GM19395 (cell line): ENCODE measurements around the gene ECI1.
"Not testable (repeated sequence)": the region's sequence is repeated elsewhere in the genome, so short reads cannot be mapped to it uniquely, and the experiment has no call there.

Experiments
- ATAC-seq: cut with Tn5 transposase; IDR thresholded peaks from one replicate; pipeline ENCODE4 v1.9.1; 2021; ENCODE audit warnings: mild to moderate bottlenecking, moderate library complexity; ENCODE audit not compliant: unreplicated experiment

Gene ECI1

DNA sequence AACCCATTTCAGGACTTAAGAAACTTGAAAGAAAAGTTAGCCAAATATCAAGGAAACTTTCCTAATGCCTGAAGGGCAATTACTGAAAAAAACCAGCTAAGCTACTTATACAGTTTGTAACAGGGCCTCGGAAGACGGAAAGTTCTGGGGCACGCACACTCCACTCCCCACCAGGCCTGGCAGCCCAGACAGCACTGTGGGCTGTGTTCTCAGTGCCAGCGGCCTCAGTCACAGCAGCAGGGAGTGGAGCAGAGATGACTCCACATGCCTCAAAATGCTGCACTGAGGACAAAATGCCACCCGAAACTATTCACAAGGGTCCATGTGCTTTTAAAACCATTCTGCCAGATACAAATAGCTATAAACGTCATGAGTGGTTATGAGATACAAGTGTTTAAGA lies 6.3 kb upstream of the ECI1 start:
- no peak for ATAC-seq

DNA sequence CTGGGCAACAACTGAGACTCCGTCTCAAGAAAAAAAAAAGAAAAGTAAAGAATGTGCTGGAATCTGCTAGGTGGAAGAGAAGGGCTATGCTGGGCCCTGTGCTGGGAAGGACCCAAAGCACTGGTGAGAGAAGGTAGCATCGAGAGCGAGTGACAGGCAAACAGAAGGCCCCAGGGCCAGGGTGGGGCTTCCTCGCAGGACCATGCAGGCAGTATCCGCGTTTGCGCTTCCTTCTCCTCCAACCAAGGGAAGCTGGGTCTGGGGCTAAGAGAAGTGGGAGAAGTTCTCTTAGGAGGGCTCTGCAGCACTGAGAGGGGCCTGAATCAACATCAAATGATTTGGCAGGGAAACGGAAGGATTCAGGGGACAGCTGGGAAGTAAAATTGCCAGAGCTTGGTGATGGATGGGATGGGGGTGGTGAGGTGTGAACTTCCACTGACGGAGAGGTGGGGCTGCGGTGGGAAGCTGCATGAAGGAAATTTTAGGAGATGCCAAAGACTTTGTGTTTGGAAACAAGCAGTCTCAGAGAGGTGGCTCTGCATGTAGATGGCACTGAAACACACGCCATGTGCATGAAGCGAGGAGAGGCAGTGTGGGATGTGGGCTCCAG lies 5.2 kb upstream of the ECI1 start:
- no peak for ATAC-seq

DNA sequence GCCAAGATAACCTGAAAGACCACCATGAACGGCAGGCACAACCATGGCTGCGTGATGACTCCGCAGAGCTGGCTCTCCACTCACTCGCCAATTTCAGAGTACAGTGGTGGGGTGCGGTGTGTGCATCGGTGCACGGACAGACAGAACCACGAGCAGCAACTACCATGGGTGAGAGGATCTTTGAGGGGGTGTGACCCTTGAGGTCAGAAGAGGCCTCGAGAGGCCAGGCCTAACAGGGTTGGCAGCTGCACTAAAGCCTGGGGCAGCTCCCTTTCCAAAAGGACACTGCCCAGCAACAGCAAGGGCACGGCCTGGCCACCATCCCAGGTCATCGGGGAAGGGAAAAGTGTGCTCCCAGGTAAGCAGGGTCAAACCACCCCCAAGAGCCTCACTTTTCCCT lies 1.9 kb upstream of the ECI1 start:
- ATAC-seq: no peak

DNA sequence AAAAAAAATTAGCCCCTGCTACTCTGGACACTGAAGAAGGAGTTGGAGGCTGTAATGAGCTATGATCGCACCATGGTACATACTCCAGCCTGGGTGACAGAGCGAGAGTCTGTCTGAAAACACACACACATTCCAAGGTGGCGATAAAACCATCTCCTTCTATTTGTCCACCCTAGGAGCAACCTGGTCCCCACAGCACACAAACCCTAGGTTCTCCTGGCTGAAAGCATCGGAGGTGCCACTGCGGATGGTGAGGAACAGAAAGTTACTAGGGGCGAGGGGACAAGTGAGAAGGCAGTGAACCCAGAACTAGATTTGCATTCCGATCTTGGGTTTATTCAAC lies 1.4 kb upstream of the ECI1 start:
- no peak for ATAC-seq

DNA sequence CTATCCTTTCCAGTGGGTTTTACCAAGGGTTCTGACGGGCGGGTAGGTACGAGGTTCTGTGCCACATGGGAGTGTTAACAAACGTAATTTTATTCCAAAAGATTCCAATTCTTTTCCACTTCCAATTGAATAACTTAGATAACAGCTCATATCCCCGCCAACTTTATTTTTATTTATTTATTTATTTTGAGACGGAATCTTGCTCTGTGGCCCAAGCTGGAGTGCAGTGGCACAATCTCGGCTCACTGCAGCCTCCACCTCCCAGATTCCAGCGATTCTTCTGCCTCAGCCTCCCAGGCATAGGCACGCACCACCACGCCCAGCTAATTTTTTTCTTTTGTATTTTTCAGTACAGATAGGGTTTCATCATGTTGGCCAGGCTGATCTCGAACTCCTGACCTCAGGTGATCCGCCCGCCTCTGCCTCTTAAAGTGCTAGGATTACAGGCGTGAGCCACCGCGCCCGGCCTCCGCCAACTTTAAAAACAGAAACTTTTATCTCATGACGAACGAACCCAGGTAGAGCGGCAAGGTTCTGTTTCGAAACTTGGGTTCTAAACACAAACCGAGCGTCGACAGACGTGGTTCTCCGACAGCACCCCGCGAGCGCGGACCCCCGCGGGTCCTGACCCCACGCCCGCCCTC lies 613 bp downstream of the ECI1 start:
- peak; percentile 19 for ATAC-seq

DNA sequence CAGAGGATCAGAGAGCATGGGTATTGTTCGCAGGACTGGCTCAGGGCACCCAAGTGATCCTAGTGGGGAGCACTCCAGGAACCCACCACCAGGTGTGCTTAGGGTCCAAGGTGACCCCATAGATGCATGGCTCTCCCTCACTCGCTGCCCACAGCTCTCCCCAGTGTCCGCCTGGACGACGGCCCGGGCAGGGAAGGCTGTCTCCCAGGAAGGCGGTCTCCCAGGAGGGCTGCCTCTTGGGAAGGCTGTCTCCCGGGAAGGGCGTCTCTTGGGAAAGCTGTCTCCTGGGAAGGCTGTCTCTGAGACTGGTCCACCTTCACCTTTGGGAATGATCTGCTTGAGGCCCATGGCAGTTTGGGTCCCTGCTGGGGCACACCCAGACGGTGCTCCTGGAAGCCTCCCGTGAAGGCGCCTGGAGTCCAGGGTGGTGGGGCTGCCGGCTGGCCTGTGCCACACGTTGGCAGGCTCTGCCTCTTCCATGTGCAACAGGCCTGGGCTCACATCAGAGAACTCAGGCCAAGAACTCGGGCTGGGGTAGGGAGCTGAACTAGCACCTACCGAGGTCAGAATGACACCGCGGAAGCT lies 5.0 kb downstream of the ECI1 start:
- ATAC-seq: no peak

DNA sequence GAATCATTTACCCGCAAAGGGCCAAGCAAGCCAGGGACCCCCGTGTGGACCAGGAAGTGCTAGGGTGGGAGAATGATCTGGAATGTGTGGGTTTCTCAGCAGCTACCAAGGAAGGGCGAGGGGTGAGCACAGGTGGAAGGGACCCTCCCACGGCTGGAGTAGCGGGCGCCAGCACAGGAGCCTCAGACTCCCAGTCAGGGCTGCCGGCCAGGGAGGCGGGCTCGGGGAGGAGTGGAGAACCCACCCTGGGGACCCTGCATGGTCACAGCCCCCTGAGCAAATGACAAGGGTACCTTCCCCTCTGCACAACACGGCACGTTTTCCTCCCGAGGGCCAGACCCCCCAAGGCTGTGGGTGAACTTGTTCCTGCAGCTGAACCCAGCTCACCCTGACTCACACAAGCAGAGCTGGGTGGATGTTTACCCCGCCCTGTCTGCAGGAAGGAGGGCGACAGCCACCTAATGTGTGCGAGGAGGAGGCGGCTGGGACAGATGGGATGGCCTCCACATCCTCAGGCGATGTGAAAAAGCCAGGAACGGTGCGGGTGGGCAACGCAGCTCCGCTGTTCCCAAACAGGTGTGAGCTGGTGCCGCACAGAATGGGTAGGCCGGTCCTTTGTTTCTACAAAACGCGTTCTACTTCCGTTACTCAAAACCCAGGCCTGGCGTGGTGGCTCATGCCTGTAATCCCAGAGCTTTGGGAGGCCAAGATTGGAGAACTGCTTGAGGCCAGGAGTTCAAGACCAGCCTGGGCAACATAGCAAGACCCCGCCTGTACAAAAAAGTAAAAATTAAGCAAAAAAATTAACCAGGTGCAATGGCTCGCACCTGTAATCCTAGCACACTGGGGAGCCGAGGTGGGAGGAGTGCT lies 6.2 kb downstream of the ECI1 start:
- no peak for ATAC-seq

DNA sequence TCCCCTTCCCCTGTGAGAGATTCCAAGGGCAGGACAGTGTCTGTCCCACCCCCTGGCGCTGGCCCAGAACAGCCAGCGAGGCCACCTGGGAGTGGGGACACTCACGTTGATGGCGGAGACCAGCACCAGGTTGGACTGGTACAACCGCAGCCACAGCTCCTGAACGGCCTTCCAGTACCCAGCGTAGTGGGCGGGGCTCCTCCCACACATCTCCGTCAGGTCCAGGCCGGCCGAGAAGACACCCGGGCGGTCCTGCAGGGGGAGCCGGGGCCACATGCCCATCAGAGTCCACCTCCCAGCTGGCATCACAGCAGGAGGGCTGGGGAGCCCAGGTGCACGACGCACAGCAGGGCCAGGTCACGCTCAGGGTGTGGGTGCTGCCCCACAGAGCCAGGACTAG lies 7.1 kb downstream of the ECI1 start:
- ATAC-seq: no peak

DNA sequence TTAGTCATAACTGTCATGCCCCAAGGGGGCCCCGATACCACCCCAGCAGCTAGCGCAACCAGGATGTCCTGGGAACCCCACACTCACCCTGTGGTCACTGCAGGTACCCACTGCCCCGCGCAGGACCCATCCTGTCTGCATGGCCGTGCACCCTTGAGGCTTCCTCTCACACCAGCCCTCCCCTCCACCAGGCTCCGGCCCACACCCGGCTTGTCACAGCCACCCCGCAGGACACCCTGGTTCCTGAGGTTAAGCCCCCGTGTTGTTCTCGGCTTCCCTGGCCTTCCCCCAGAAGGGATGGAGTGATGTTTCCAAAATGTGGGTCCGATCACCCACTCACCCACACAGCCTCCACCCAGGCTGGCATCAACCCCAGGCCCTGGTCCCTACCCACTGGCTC lies 7.6 kb downstream of the ECI1 start:
- ATAC-seq: no peak

DNA sequence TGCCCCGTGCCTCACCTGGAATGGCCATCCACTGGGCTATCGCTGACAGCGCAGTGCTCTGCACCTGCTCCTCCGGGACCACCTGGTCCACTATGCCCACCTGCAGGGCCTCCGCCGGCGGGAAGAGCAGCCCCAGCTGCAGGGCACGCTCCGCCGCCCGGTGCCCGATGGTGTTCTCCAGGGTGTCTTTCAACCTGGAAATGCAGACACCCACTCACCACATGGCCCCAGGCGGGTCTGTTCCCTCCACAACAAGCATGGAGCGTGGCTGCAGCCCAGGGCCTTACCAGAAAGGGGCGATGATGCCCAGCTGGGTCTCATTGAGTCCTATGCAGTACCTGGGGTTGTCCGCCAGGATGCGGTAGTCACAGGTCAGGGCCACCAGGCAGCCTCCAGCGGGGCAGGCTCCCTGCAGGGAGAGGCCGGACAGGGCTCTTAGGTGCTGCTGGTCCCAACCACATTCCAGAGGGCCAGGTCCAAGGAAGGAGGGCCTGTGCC lies 8.3 kb downstream of the ECI1 start:
- ATAC-seq: no peak

DNA sequence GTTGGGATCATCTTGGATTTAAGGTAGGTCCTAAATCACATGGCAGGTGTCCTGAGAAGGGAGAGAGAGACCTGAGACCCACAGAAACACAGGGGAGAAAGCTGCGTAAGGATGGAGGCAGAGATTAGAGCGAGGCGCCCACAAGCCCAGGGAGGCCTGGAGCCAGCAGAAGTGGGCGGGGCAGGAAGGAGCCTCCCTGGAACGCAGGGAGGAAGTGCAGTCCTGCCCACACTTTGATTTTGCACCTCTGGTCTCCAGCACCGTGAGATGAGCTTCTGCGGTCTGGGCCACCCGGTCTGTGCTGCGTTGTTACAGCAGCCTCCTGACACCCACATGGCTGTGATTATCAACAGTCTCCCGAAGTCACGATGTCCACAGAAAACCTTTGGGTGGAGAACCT lies 8.8 kb downstream of the ECI1 start:
- no peak for ATAC-seq

DNA sequence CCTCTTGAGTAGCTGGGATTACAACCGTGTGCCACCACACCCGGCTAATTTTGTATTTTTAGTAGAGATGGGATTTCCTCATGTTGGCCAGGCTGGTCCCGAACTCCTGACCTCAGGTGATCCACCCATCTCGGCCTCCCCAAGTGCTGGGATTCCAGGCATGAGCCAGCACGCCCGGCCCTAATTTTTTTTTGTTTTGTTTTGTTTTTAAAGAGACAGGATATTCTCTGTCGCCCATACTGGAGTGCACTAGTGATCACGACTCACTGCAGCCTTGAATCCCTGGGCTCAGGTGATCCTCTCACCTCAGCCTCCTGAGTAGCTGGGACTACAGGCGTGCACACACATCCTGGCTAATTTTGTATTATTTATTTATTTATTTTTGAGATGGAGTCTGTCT lies 11.1 kb downstream of the ECI1 start:
- ATAC-seq: not testable (repeated sequence)

DNA sequence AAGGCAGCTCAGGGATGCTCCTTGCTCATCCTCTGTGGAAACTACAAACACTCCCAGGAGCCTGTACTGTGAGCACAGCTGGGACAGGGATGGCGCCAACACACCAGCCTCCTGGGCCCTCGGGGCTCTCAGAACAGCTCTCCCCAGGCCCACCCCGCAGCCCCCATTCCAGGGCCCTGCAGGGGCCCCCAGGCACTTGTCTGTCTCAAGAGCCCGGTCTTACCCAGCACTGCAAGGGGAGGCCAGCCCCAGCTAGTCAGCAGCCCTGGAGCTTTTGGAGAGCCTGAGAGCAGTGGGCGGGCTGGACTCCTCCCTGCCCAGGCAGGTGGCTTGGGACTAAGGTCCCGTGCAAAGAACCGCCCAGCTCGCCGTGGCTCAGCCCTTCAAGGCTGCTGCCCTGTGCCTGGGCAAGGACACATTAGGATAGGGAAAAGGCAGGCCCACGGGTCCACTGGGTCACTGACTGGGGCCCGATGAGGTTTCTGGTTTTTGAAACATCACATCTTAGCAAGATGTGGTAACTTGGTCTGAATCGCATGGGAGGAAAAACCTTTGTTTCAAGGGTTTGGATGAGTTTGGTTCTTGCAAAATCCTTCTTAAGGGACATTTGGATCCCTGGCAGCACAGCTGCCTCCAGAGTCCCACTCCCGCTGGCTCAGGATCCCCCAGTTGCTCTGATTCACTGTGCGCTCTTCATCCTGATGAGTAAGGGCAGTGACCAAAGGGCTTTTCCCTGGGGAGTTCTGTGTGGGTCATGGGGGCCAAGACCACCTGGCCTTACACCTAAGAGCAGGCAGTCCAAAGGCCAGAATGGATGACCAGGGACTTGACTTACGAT lies 12.3 kb downstream of the ECI1 start:
- no peak for ATAC-seq

DNA sequence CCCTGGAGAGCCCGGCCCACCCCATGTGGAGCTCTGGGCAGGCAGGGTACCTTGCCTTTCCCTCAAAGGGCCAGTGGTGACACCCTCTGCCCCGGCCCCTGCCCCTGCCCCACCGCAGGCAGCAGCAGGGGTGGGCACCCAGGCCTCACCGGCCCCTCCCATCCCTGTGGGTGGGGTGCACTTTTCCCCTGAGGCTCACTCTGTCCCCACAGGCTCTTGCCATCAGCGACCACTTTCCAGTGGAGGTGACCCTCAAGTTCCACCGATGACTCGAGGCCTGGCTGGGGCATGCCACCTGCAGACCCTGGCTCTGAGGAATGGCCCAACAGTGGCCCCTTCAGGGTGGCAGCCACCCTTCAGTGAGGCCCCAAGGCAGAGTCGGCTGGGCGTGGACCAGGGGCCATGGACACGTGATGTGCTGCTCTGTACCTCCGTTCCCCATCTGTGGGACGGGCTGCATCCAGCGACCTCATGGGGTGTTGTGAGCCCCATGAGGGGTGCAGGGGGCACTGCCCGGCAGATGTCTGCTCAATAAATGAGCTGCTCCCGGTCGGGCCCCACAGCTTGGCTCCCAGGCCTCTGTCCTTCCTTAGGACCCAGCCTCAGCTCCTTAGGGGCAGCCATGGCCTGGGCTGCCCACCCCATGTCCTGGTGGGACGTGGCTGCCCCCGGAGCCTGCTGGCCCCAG lies 13.1 kb downstream of the ECI1 start:
- no peak for ATAC-seq

DNA sequence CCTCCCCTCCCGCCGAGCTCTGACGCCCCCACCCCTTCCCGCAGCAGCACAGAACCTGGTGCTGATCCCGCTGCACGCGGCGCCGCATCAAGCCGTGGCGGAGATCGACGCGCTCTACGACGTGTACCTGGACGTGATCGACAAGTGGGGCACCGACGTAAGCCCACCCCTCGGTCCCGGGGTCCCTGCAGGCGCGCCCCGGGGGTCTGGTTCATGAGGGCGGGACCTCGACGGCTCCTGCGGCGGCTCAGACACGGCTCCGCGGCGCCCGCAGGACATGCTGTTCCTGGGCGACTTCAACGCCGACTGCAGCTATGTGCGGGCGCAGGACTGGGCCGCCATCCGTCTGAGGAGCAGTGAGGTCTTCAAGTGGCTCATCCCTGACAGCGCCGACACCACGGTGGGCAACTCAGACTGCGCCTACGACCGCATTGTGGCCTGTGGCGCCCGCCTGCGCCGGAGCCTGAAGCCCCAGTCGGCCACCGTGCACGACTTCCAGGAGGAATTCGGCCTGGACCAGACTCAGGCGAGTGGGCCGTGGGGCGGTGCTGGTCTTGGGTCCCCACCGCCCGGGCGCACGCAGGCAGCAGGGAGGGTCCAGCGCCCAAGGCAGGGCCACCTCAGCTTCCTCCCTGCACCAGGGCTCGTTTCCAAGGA lies 13.8 kb downstream of the ECI1 start:
- no peak for ATAC-seq

DNA sequence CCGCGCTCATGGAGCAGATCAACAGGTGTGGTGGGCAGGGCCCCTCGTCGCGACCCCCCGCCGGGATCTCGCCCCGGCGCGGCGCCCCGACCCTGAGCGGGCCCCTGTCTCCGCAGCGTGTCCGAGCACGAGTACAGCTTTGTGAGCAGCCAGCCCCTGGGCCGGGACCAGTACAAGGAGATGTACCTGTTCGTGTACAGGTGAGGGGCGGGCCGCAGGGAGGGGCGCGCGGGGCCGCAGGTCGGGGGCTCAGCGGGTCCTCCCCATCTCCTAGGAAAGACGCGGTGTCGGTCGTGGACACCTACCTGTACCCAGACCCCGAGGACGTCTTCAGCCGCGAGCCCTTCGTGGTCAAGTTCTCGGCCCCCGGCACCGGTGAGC lies 14.3 kb downstream of the ECI1 start:
- ATAC-seq: no peak

DNA sequence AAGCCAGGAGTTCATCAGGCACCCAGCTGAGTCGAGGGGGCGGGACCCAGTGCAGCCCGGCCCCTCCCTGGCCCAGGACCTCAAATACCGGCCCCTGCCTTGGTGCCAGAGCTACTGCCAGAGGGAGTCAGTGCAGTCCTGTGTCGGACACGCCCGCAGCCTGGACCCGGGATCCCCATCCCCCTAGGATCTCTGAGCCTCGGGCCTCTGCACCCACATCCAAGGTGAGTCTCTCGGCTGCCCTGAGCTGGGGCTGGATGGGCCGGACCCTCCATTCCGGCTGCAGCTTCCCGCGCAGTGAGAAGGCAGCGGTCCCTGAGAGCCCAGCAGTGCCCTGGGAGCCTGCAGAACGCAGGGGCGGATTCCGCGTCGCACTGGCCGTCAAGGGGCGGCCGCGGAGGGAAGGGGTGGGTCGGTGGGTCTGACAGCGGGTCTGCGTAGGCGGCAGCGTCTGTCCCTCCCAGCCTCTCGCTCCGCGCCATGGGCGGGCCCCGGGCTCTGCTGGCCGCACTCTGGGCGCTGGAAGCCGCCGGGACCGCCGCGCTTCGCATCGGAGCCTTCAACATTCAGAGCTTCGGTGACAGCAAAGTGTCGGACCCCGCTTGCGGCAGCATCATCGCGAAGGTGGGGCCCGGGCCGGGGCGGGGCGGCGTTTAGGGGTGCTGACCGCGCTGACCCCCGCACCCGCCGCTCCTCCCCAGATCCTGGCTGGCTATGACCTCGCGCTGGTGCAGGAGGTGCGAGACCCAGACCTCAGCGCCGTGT lies 14.9 kb downstream of the ECI1 start, which contains the start of gene DNASE1L2:
TSS of gene DNASE1L2 (plus strand) at position 108 of the 765 bp plus-strand sequence. CDS start at position 481, 373 bp downstream.
- no peak for ATAC-seq

DNA sequence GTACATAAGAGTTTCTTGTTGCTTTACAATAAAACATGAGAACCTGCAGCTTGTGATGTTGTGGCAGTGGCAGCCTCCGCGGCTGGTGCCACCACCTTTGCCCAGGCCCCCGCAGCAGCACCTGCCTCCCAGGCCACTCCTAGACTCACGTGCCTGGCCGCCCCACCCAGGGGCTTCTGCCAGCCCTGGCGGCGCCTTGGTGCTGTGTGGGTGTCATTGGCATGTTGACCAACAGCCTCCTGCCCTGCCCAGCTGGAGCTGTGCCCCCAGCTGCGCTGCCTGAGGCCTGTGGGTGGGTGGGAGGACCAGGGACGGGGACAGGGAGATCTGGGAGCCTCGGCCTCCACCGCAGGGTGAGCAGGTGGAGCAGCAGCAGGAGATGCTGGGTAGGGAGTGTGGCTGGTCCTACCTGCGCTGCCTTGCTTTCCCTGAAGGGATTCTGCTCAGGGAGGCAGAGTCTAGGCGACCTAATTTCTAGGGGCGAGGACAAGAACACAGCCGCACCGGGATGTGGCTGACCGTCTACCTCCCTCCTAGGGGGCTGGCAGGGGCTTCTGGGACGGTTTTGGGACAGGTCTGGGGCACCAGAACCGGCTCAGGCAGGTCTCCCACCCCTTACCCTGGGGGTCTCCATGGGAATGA lies 15.6 kb downstream of the ECI1 start:
- no peak for ATAC-seq
